K562 (cell line): ENCODE results near the gene BST1. TPM values are rescaled to one million over a fixed set of nuclear protein-coding genes. Genes with fewer than 3 reads are reported as not detected.

ENCODE experiments used
- ATAC-seq: fragments of 200-7000 bp; cut with Tn5 transposase; 3 replicates; pipeline ENCODE4 v1.9.1; 2020; ENCODE audit warnings: moderate library complexity
- BruUV-seq: library from RNA; stranded (reverse); fragments of 400-500 nt; replicated peaks from 2 replicates; lab custom pipeline; 2021; lab: Mats Ljungman, UMichigan
- CTCF ChIA-PET: fragments of 300-600 bp; formaldehyde crosslinking; extraction: SDS; loops from one replicate; lab custom pipeline; 2021; ENCODE audit warnings: low intra/inter-chr PET ratio; lab: Yijun Ruan, JAX
- POLR2A ChIA-PET: fragments of 300-600, 350-650 bp; sonication (Branson Sonifier 250); formaldehyde crosslinking; extraction: SDS; loops from one replicate; lab custom pipeline; 2021; ENCODE audit warnings: antibody characterized with exemption, inconsistent platforms; lab: Yijun Ruan, JAX
- DNase-seq, 4 experiments: peaks; one replicate each; pipeline versions ENCODE4 v3.0.0 to v3.0.0-alpha.2; 2011 to 2018; ENCODE audit warnings: low spot score in 3 of 4, mixed read lengths in 3 of 4; ENCODE audit errors: extremely low read depth in 1 of 4
- FAIRE-seq: peaks from 2 replicates; lab custom pipeline; 2011; peaks lifted over from hg19 to GRCh38; lab: Jason Lieb, UNC
- H2AFZ ChIP-seq: 2 replicates; pipeline ENCODE4 v1.6.0; 2011; ENCODE audit warnings: low read depth, low read length, control low read depth, inconsistent platforms
- H3K27ac ChIP-seq: fragments of 200-600 bp; 3 replicates; pipeline ENCODE4 v1.8.0; 2011; ENCODE audit warnings: low read depth, mild to moderate bottlenecking, control low read depth, inconsistent platforms, low read length, moderate library complexity, mixed read lengths; ENCODE audit errors: extremely low read depth
- H3K27me3 ChIP-seq, 2 experiments: fragments of 300-600 bp in 1 of 2; 2 replicates in 1 of 2; 3 replicates in 1 of 2; pipeline versions ENCODE4 v1.6.0 to v1.8.0; 2011; ENCODE audit warnings: inconsistent platforms in 2 of 2, low read length in 2 of 2, mild to moderate bottlenecking in 1 of 2, mixed read lengths in 1 of 2, moderate library complexity in 1 of 2; ENCODE audit not compliant: control insufficient read depth in 2 of 2, insufficient read depth in 2 of 2
- H3K36me3 ChIP-seq: fragments of 300-600 bp; 3 replicates; pipeline ENCODE4 v1.8.0; 2011; ENCODE audit warnings: mild to moderate bottlenecking, low read length, inconsistent platforms; ENCODE audit not compliant: control insufficient read depth, insufficient read depth
- H3K4me1 ChIP-seq, 2 experiments: fragments of 200-600 bp in 1 of 2; replicated peaks in 1 of 2; 2 replicates in 1 of 2; 3 replicates in 1 of 2; pipeline versions ENCODE4 v1.5.1 to v1.8.0; 2011; ENCODE audit warnings: inconsistent platforms in 2 of 2, low read length in 2 of 2, mild to moderate bottlenecking in 1 of 2, mixed read lengths in 1 of 2, moderate library complexity in 1 of 2; ENCODE audit not compliant: control insufficient read depth in 2 of 2, insufficient read depth in 2 of 2
- H3K4me2 ChIP-seq: 2 replicates; pipeline ENCODE4 v1.6.1; 2011; ENCODE audit warnings: low read length, control low read depth, inconsistent platforms, mixed read lengths; ENCODE audit not compliant: insufficient read depth
- H3K4me3 ChIP-seq: fragments of 200-600 bp; sonication (generic), shearing (Covaris generic); 2 replicates; pipeline ENCODE4 v1.5.1; 2016; ENCODE audit warnings: control low read depth, inconsistent platforms
- H3K79me2 ChIP-seq: fragments of 200-600 bp; 3 replicates; pipeline ENCODE4 v1.8.0; 2011; ENCODE audit warnings: low read length, inconsistent platforms; ENCODE audit not compliant: control insufficient read depth, insufficient read depth
- H3K9ac ChIP-seq, 2 experiments: 2 replicates each; pipeline versions ENCODE4 v1.6.0 to v1.6.1; 2011; ENCODE audit warnings: low read depth in 2 of 2, low read length in 2 of 2, control low read depth in 1 of 2, inconsistent platforms in 1 of 2, mild to moderate bottlenecking in 1 of 2, mixed read lengths in 1 of 2; ENCODE audit not compliant: insufficient read depth in 1 of 2
- H3K9me1 ChIP-seq: one replicate; pipeline ENCODE4 v1.6.0; 2011; ENCODE audit warnings: inconsistent platforms, mild to moderate bottlenecking, low read length, moderate library complexity; ENCODE audit not compliant: control insufficient read depth, insufficient read depth
- H3K9me3 ChIP-seq: replicated peaks from 2 replicates; pipeline ENCODE4 v1.5.1; 2011; ENCODE audit warnings: low read depth, low read length, inconsistent platforms; ENCODE audit not compliant: control insufficient read depth, insufficient read depth
- H4K20me1 ChIP-seq: replicated peaks from 2 replicates; pipeline ENCODE4 v1.6.1; 2011; ENCODE audit warnings: low read length, inconsistent platforms, mixed read lengths; ENCODE audit not compliant: control insufficient read depth, insufficient read depth
- ATF1 ChIP-seq, 2 experiments: fragments of 450-650 bp in 1 of 2; IDR thresholded peaks; 2 replicates each; pipeline ENCODE4 v1.6.1; 2016; ENCODE audit warnings: missing compliant biosample characterization in 1 of 2, missing genetic modification characterization in 1 of 2
- HEY1 ChIP-seq: fragments of 250-450 bp; sonication (Bioruptor Pico); IDR thresholded peaks from 2 replicates; pipeline ENCODE4 v1.5.0; 2020; ENCODE audit warnings: mild to moderate bottlenecking, moderate library complexity, borderline replicate concordance
- KLF1 ChIP-seq: fragments of 450-650 bp; IDR thresholded peaks from 2 replicates; pipeline ENCODE4 v1.6.1; 2016; ENCODE audit warnings: missing genetic modification characterization, missing compliant biosample characterization
- LARP7 ChIP-seq: fragments of 450-650 bp; IDR thresholded peaks from 2 replicates; pipeline ENCODE4 v1.6.1; 2016
- SUPT5H ChIP-seq: fragments of 450-650 bp; IDR thresholded peaks from 2 replicates; pipeline ENCODE4 v1.6.1; 2016
- YBX1 ChIP-seq: fragments of 450-650 bp; IDR thresholded peaks from 2 replicates; pipeline ENCODE4 v1.7.1; 2016; ENCODE audit warnings: mild to moderate bottlenecking
- ZNF124 ChIP-seq: sonication (generic); formaldehyde crosslinking; IDR thresholded peaks from 2 replicates; pipeline ENCODE4 v1.8.1; 2022; ENCODE audit warnings: missing genetic modification reagents
- ZNF263 ChIP-seq: sonication (generic); formaldehyde crosslinking; IDR thresholded peaks from 2 replicates; pipeline ENCODE4 v1.8.0; 2022; ENCODE audit warnings: mild to moderate bottlenecking, missing genetic modification reagents, borderline replicate concordance
- ZNF77 ChIP-seq: fragments of 250-450 bp; sonication (Bioruptor Pico); IDR thresholded peaks from 2 replicates; pipeline ENCODE4 v1.5.0; 2020
- WGBS: fragments of 100-300 bp; shearing (Covaris generic); methylation state at CpG from one replicate; pipeline ENCODE4 v1.1.6; 2016; ENCODE audit warnings: low coverage, mixed read lengths; ENCODE audit not compliant: insufficient coverage; ENCODE audit errors: missing lambda C conversion rate; 5-methylcytosine and 5-hydroxymethylcytosine counted together
- in situ Hi-C: fragments of 300-500 bp; cut with MboI; formaldehyde crosslinking; loops from 4 replicates; pipeline ENCODE4 v1.15.0; 2018; ENCODE audit warnings: inconsistent platforms, mixed read lengths
- intact Hi-C: fragments of 100-400 bp; cut with micrococcal nuclease; formaldehyde crosslinking; loops from 2 replicates; pipeline ENCODE4 v1.14.2; 2022
- polyA plus RNA-seq, 8 experiments: library from polyadenylated mRNA; depleted of rRNA in 4 of 8; stranded (reverse) in 5 of 8; unstranded in 3 of 8; fragments of >200 nt; fragmentation: Nextera tagmentation in 2 of 8; fragmentation: Illumina TruSeq in 1 of 8; extraction: Ambion mirVana in 2 of 8; extraction: Trizol in 1 of 8; gene quantifications; 2 replicates each; pipeline versions ENCODE4 v1.2.1 to v1.2.3, GENCODE V29; 2011 to 2014; ENCODE audit warnings: inconsistent platforms in 1 of 8, missing spikeins in 1 of 8
- total RNA-seq, 7 experiments: library from RNA; depleted of rRNA in 6 of 7; stranded (reverse); fragments of >200 nt in 6 of 7; fragmentation: Illumina TruSeq in 2 of 7; extraction: Trizol in 2 of 7; gene quantifications; 2 replicates each; pipeline versions ENCODE4 v1.2.1 to v1.2.3, GENCODE V29; 2011 to 2021; ENCODE audit warnings: low replicate concordance in 1 of 7
- TF ChIP-seq, protein P1 (sequence below): fragments of 250-450 bp; sonication (Bioruptor Pico); IDR thresholded peaks from 2 replicates; pipeline ENCODE4 v1.8.0; 2022; ENCODE audit warnings: moderate library complexity, mild to moderate bottlenecking, inconsistent platforms
- TF ChIP-seq, protein P2 (sequence below): fragments of 250-450 bp; sonication (Bioruptor Pico); IDR thresholded peaks from 2 replicates; pipeline ENCODE4 v1.4.0; 2020

Gene BST1
- total and polyA plus RNA-seq, 9 of the 15 experiments (the other 6 are each of a cell fraction or from before 2014, with no cell fraction given), result 0.04 to 0.38 (median 0.07) TPM; not detected in 6

DNA sequence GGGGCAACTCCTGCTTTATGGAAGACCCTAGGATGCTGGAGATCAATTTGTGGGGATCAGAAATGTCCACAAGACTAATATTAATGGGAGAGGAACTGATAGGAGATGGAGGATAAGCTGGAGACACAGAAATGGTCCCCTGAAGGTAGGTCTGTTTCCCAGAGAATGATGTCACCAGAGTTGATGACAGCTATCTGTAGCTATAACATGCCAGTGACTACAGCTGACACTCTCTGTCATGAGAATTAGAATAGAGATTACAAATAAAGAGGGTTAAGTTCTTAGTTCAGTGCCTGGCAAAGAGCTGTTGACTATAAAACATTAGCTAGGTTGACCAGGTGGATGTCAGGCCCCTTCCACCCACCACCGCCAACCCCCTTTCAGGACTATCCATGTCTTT lies 9.3 kb downstream of the BST1 start:
- Histone ChIP-seq H3K27ac (no peak overlapping the region), H3K4me3 (no peak overlapping the region), H3K9me1 (no peaks in the 10 kb centered on the region), H3K9ac (no peak overlapping the region), H3K36me3 (no peaks in the 10 kb centered on the region), H3K4me1 (no peaks in the 10 kb centered on the region; a peak in 1 of 5 replicates), H2AFZ (no peak overlapping the region), H3K4me2 (no peak overlapping the region), H3K9me3 (no peaks in the 10 kb centered on the region), H3K79me2 (no peaks in the 10 kb centered on the region), H4K20me1 (no peaks in the 10 kb centered on the region), H3K27me3 (peaks cover 0 to 6% of the 10 kb centered on the region in 2 experiments; a peak in 3 of 5 replicates)
- ChIA-PET POLR2A (no interaction called here), CTCF (no interaction called here)
- FAIRE-seq (no peak), ATAC-seq (no peak), DNase-seq (no peak)
- in situ Hi-C loops, result no loop called here
- intact Hi-C loops, result no loop called here
- 13% methylated on average over 1 of the region's 1 CpG for WGBS
- TF ChIP-seq YBX1 (no peak), ZNF77 (CRISPR knock-in tag) (no peak), HEY1 (CRISPR knock-in tag) (no peak)
- BruUV-seq, result no TSS peak

DNA sequence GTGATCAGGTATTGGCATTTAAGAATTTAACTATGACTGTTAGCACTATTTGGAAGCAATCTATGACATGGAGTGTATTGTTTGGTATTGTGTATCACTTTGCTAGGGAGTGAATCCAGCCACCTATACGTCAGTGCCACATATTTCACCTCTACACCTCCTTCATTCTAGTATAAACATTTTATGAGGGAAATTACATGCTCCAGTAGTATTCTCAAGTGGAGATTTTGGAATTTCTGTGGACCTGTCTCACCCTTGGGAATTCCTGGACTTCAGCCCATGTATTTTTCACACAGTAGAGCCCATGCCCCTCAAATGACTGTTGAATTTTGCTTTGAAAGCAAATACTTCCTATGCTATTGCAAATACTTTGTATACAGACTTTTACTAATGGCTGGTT lies 11.3 kb downstream of the BST1 start:
- no peaks in the 10 kb centered on the region; a peak in 1 of 5 replicates for H3K4me1 ChIP-seq
- no peak overlapping the region for H3K4me3 ChIP-seq
- intact Hi-C loops (no loop called here), in situ Hi-C loops (no loop called here)
- no peak overlapping the region for H3K27ac ChIP-seq
- H3K9me1 ChIP-seq, result no peaks in the 10 kb centered on the region
- BruUV-seq, result no TSS peak
- H3K79me2 ChIP-seq, result no peaks in the 10 kb centered on the region
- H3K9ac ChIP-seq, result no peak overlapping the region
- no peak overlapping the region for H3K4me2 ChIP-seq
- no peaks in the 10 kb centered on the region for H3K9me3 ChIP-seq
- H3K36me3 ChIP-seq, result no peaks in the 10 kb centered on the region
- H4K20me1 ChIP-seq, result no peaks in the 10 kb centered on the region
- no peak overlapping the region for H2AFZ ChIP-seq
- ATAC-seq (no peak), FAIRE-seq (no peak), DNase-seq (no peak)
- ChIA-PET POLR2A (no interaction called here), CTCF (no interaction called here)
- 18% methylated on average over 1 of the region's 1 CpG for WGBS
- no peaks in the 10 kb centered on the region; a peak in 1 of 5 replicates for H3K27me3 ChIP-seq
- TF ChIP-seq LARP7 (no peak), ATF1 (CRISPR knock-in tag; IDR thresholded peaks at IDR 0.05) (no peak), ATF1 (tag; IDR thresholded peaks at IDR 0.05) (no peak), KLF1 (no peak), SUPT5H (no peak), ZNF124 (CRISPR knock-in tag) (no peak), ZNF263 (no peak)
- TF ChIP-seq, protein P1, sequence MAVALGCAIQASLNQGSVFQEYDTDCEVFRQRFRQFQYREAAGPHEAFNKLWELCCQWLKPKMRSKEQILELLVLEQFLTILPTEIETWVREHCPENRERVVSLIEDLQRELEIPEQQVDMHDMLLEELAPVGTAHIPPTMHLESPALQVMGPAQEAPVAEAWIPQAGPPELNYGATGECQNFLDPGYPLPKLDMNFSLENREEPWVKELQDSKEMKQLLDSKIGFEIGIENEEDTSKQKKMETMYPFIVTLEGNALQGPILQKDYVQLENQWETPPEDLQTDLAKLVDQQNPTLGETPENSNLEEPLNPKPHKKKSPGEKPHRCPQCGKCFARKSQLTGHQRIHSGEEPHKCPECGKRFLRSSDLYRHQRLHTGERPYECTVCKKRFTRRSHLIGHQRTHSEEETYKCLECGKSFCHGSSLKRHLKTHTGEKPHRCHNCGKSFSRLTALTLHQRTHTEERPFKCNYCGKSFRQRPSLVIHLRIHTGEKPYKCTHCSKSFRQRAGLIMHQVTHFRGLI (CRISPR knock-in tag), result no peak
- TF ChIP-seq, protein P2, sequence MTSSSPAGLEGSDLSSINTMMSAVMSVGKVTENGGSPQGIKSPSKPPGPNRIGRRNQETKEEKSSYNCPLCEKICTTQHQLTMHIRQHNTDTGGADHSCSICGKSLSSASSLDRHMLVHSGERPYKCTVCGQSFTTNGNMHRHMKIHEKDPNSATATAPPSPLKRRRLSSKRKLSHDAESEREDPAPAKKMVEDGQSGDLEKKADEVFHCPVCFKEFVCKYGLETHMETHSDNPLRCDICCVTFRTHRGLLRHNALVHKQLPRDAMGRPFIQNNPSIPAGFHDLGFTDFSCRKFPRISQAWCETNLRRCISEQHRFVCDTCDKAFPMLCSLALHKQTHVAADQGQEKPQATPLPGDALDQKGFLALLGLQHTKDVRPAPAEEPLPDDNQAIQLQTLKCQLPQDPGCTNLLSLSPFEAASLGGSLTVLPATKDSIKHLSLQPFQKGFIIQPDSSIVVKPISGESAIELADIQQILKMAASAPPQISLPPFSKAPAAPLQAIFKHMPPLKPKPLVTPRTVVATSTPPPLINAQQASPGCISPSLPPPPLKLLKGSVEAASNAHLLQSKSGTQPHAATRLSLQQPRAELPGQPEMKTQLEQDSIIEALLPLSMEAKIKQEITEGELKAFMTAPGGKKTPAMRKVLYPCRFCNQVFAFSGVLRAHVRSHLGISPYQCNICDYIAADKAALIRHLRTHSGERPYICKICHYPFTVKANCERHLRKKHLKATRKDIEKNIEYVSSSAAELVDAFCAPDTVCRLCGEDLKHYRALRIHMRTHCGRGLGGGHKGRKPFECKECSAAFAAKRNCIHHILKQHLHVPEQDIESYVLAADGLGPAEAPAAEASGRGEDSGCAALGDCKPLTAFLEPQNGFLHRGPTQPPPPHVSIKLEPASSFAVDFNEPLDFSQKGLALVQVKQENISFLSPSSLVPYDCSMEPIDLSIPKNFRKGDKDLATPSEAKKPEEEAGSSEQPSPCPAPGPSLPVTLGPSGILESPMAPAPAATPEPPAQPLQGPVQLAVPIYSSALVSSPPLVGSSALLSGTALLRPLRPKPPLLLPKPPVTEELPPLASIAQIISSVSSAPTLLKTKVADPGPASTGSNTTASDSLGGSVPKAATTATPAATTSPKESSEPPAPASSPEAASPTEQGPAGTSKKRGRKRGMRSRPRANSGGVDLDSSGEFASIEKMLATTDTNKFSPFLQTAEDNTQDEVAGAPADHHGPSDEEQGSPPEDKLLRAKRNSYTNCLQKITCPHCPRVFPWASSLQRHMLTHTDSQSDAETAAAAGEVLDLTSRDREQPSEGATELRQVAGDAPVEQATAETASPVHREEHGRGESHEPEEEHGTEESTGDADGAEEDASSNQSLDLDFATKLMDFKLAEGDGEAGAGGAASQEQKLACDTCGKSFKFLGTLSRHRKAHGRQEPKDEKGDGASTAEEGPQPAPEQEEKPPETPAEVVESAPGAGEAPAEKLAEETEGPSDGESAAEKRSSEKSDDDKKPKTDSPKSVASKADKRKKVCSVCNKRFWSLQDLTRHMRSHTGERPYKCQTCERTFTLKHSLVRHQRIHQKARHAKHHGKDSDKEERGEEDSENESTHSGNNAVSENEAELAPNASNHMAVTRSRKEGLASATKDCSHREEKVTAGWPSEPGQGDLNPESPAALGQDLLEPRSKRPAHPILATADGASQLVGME (CRISPR knock-in tag), result no peak
